Large intestine (tissue), 3 donors: Measurements from ENCODE around the gene RNASE11. TPM values are rescaled to one million over a fixed set of nuclear protein-coding genes. Genes with fewer than 3 reads are reported as not detected.

Source experiments
- DNase-seq, 2 donors: peaks; one replicate each; pipeline versions ENCODE4 v3.0.0 to v3.0.0-alpha.2; 2013
- H3K27ac ChIP-seq: one replicate; pipeline ENCODE4 v1.5.1; 2013; ENCODE audit warnings: low read length
- H3K27me3 ChIP-seq: 2 replicates; pipeline ENCODE4 v1.6.1; 2013; ENCODE audit warnings: low read length; ENCODE audit not compliant: control insufficient read depth, insufficient read depth
- H3K36me3 ChIP-seq: 2 replicates; pipeline ENCODE4 v1.6.1; 2013; ENCODE audit warnings: low read length; ENCODE audit not compliant: control insufficient read depth, insufficient read depth
- H3K4me1 ChIP-seq: one replicate; pipeline ENCODE4 v1.6.1; 2013; ENCODE audit warnings: low read length; ENCODE audit not compliant: control insufficient read depth, insufficient read depth
- H3K4me3 ChIP-seq: one replicate; pipeline ENCODE4 v1.5.1; 2013; ENCODE audit warnings: low read length
- H3K9me3 ChIP-seq: one replicate; pipeline ENCODE4 v1.6.1; 2013; ENCODE audit warnings: mild to moderate bottlenecking, low read depth, low read length, moderate library complexity; ENCODE audit not compliant: control insufficient read depth
- WGBS: methylation state at CpG from one replicate; pipeline ENCODE4 v1.1.5; 2013; ENCODE audit warnings: low lambda C conversion rate; ENCODE audit not compliant: insufficient coverage; 5-methylcytosine and 5-hydroxymethylcytosine counted together
- polyA plus RNA-seq: library from polyadenylated mRNA; unstranded; fragments of 120-200 nt; gene quantifications from one replicate; pipeline ENCODE4 v1.2.1, GENCODE V29; 2013

RNASE11 gene
- polyA plus RNA-seq, 1 donor, result not detected

GRCh38 chr14:20560961-20561360, 26.8 kb downstream of the RNASE11 start, which contains the start of gene RNASE9:
Gene RNASE9, minus strand, starts transcription at chr14:20561047.
- H3K4me3 ChIP-seq, result no peak within 1 kb of the TSS
- H3K9me3 ChIP-seq, result no peaks in the 10 kb centered on the region
- WGBS, result 100% methylated on average over 1 of the region's 3 CpGs
- H3K27me3 ChIP-seq, result no peaks in the 10 kb centered on the region
- H3K27ac ChIP-seq, result no peak within 1 kb of the TSS
- no peaks in the 10 kb centered on the region for H3K36me3 ChIP-seq
- no peaks in the 10 kb centered on the region for H3K4me1 ChIP-seq
- no peak for DNase-seq

GRCh38 chr14:20559461-20559904, 28.3 kb downstream of the RNASE11 start:
- Histone ChIP-seq H3K9me3 (no peaks in the 10 kb centered on the region), H3K36me3 (no peaks in the 10 kb centered on the region), H3K4me1 (no peaks in the 10 kb centered on the region), H3K27ac (no peak overlapping the region), H3K4me3 (no peak overlapping the region), H3K27me3 (no peaks in the 10 kb centered on the region)
- DNase-seq, result no peak
- 40% methylated on average over 1 of the region's 2 CpGs for WGBS

- 100% methylated on average over 1 of the region's 2 CpGs for WGBS
- Histone ChIP-seq H3K27ac (no peak overlapping the region), H3K4me3 (no peak overlapping the region), H3K27me3 (no peaks in the 10 kb centered on the region), H3K4me1 (no peaks in the 10 kb centered on the region), H3K36me3 (no peaks in the 10 kb centered on the region), H3K9me3 (no peaks in the 10 kb centered on the region)
- DNase-seq, result no peak
Observed at GRCh38 chr14:20557212-20557542, 30.6 kb downstream of the RNASE11 start.

- Histone ChIP-seq H3K36me3 (no peaks in the 10 kb centered on the region), H3K27me3 (no peaks in the 10 kb centered on the region), H3K4me1 (no peaks in the 10 kb centered on the region), H3K27ac (no peak overlapping the region), H3K9me3 (no peaks in the 10 kb centered on the region), H3K4me3 (no peak overlapping the region)
- no peak for DNase-seq
- WGBS, result 76% methylated on average over 3 of the region's 11 CpGs
Observed at GRCh38 chr14:20556500-20557211, 31.1 kb downstream of the RNASE11 start.

- no CpG with 5 or more reads among the region's 3 CpGs for WGBS
- no peak overlapping the region for H3K4me3 ChIP-seq
- no peak overlapping the region for H3K27ac ChIP-seq
- no peaks in the 10 kb centered on the region for H3K9me3 ChIP-seq
- H3K4me1 ChIP-seq, result no peaks in the 10 kb centered on the region
- H3K27me3 ChIP-seq, result no peaks in the 10 kb centered on the region
- no peak for DNase-seq
- H3K36me3 ChIP-seq, result no peaks in the 10 kb centered on the region
Observed at GRCh38 chr14:20555845-20556244, 32.0 kb downstream of the RNASE11 start.

- Histone ChIP-seq H3K36me3 (no peaks in the 10 kb centered on the region), H3K27ac (no peak overlapping the region), H3K4me3 (no peak overlapping the region), H3K4me1 (no peaks in the 10 kb centered on the region), H3K27me3 (no peaks in the 10 kb centered on the region), H3K9me3 (no peaks in the 10 kb centered on the region)
- DNase-seq, result no peak
Observed at GRCh38 chr14:20553024-20553423, 34.8 kb downstream of the RNASE11 start.

- Histone ChIP-seq H3K27ac (no peak overlapping the region), H3K4me3 (no peak overlapping the region), H3K36me3 (no peaks in the 10 kb centered on the region), H3K27me3 (no peaks in the 10 kb centered on the region), H3K4me1 (peaks cover 9% of the 10 kb centered on the region), H3K9me3 (no peaks in the 10 kb centered on the region)
- WGBS, result 93% methylated on average over 2 of the region's 3 CpGs
- no peak for DNase-seq
Observed at GRCh38 chr14:20551606-20552005, 36.2 kb downstream of the RNASE11 start.

GRCh38 chr14:20550926-20551325, 36.9 kb downstream of the RNASE11 start:
- H3K27me3 ChIP-seq, result no peaks in the 10 kb centered on the region
- no CpG with 5 or more reads among the region's 2 CpGs for WGBS
- H3K36me3 ChIP-seq, result no peaks in the 10 kb centered on the region
- no peaks in the 10 kb centered on the region for H3K9me3 ChIP-seq
- DNase-seq, result no peak
- no peak overlapping the region for H3K4me3 ChIP-seq
- H3K4me1 ChIP-seq, result peaks cover 14% of the 10 kb centered on the region
- no peak overlapping the region for H3K27ac ChIP-seq

GRCh38 chr14:20548414-20549158, 39.2 kb downstream of the RNASE11 start:
- 100% methylated on average over 1 of the region's 10 CpGs for WGBS
- Histone ChIP-seq H3K27me3 (no peaks in the 10 kb centered on the region), H3K4me3 (no peak overlapping the region), H3K9me3 (no peaks in the 10 kb centered on the region), H3K27ac (peak overlapping the region; percentile 51), H3K4me1 (peaks cover 14% of the 10 kb centered on the region), H3K36me3 (no peaks in the 10 kb centered on the region)
- peak in 1 of 2 donors; percentile 37 for DNase-seq

- no peaks in the 10 kb centered on the region for H3K9me3 ChIP-seq
- DNase-seq, result peak; percentile 84 to 92
- 0% methylated on average over 1 of the region's 3 CpGs for WGBS
Observed at GRCh38 chr14:20546877-20547276, 40.9 kb downstream of the RNASE11 start.

More at GRCh38 chr14:20546877-20547276, 40.9 kb downstream of the RNASE11 start:
- peaks cover 14% of the 10 kb centered on the region for H3K4me1 ChIP-seq
- H3K36me3 ChIP-seq, result no peaks in the 10 kb centered on the region
- H3K27ac ChIP-seq, result peak overlapping the region; percentile 58
- no peaks in the 10 kb centered on the region for H3K27me3 ChIP-seq
- H3K4me3 ChIP-seq, result no peak overlapping the region
